Putamen (tissue), 1 donor: Measurements from ENCODE around the gene BRI3BP.
A peak's percentile ranks its signal among the peaks of the same experiment; 100 is the strongest.
"Not testable (repeated sequence)": the region's sequence is repeated elsewhere in the genome, so short reads cannot be mapped to it uniquely, and the experiment has no call there.

ENCODE experiments used
- DNase-seq: peaks from one replicate; pipeline ENCODE4 v3.0.0-alpha.2; 2016; ENCODE audit warnings: low spot score

The BRI3BP gene

DNA sequence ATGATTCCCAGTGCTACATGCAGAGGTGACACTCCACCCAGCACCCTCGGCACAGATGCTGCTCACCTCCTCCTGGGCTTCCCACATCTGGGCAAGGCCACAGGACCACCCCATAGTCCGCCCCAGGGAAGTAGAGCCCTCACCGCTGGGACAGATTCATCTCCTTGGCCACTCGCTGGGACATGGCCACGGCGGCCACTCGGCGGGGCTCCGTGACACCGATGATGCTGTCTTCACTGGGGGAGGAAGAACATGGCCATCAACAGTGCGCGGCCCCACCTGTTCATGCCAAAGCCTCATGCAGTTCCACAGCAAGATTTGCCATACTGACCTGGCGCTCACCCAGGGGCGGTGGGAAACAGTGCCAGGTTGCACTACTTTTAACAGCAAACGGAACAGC is 18.2 kb upstream of the BRI3BP start:
- no peak for DNase-seq

DNA sequence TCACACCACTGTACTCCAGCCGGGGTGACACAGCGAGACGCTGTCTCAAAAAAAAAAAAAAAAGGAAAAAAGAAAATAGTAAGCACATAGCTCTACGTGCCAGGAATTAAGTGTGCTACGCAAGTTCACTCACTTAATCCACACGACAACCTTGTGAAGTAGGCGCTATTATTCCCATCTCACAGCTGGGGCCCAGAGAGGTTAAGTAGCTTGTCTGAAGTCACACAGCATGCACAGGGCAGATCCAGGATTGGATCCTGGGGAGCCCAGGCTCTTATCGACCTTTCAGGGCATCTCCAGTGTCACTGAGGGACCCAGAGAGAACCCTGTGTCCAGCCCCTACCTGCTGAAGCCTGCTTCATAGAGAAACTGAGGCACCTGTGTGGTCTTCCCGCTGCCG is 16.4 kb upstream of the BRI3BP start:
- DNase-seq: no peak

DNA sequence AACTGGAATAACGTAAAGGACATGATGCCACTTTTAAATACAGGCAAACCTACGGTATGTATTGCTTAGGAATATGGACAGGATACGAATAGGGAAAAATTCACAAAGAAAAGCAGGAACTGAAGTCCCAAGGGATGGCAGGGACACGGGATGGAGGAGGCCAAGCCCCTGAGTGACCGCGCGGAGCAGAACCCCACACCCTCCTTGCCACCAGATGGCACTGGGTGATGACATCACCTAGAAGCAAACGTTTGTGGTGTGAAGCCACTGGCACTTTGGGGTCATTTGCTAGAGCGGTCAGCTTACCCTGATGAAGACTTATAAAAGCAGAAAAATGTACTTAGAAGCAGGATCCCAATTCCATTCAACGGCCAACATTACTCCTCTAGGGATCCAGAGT is 13.9 kb upstream of the BRI3BP start:
- DNase-seq: no peak

DNA sequence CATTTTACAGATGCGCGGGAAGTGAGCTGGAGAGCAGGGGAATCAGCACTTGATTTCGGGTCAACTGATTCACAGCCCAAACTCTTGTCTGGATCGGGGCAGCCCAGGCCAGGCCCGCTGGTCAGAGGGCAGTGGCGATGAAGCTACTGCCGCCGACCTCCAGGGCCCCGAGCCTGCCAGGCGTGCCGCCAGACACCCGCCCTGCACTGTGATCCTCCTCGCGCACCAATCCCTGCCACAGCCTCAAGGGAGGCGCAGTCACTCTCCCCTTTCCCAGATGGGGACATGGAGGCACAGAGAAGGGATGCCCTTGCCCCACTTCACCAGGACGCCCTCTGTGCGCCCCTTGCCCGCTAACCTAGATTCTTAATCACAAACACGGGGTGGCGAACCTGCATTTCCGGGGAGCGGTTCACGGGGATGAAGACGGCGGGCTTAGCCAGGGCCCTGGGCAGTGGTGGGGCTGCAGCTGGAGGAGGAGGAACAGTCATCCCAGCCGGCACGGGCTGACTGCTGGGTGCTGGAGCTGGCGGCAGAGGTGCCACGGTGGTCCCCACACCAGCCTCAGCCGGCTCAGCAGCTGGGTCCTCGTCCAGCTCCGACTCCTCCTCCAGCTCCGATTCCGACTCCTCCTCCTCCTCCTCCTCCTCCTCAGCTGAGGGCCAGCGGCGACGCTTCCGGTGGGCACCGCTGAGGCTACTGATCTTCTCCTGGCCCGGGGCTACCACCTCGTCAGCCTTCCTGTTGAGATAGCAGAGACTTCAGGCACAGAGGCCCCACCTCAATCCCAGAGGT is 13.2 kb upstream of the BRI3BP start:
- DNase-seq: no peak

DNA sequence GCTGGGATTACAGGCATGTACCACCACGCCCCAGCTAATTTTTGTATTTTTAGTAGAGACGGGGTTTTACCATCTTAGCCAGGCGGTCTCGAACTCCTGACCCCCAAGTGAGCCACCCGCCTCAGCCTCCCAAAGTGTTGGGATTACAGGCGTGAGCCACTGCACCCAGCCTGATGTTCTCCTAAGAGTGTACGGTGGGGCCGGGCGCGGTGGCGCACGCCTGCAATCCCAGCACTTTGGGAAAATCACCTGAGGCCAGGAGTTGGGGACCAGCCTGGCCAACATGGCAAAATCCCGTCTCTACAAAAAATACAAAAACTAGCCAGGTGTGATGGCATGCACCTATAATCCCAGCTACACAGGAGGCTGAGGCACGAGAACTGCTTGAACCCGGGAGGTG is 6.6 kb upstream of the BRI3BP start:
- not testable (repeated sequence) for DNase-seq

DNA sequence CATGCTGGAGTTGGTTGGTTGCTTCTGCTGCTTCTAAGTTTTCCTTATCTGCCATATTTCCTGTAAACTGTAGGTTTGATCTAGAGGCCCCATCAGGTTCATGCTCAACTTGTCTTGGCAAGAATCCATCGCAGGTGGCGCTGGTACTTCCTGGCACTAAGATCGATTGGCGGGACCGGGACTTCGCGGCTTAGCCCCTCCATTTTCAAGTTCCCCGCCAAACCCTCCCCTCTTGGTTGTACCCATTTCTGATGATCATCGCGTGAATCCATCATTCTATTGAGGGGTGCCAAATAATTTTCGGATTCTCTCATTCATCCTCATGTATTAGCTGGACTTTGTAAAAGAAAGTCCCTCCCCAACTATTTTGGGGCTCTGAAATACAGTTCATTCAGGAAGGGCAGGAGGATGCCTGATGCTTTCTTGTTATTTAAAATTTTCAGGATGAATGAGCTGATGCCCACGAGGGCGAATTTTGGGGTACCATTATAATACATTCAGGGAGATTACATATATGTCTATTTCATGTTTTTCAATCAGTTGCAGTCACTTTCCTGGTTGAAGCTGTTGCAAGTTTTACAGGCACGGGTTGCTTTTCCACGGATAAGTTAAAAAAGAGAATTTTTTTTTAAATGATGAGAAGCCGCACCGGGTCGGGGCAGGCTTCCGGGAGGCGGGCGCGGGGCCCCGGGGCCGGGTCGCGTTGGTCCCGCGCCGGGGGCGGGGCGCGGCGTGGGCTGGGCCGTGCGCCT is 395 bp upstream of the BRI3BP start:
- DNase-seq: peak; percentile 72

DNA sequence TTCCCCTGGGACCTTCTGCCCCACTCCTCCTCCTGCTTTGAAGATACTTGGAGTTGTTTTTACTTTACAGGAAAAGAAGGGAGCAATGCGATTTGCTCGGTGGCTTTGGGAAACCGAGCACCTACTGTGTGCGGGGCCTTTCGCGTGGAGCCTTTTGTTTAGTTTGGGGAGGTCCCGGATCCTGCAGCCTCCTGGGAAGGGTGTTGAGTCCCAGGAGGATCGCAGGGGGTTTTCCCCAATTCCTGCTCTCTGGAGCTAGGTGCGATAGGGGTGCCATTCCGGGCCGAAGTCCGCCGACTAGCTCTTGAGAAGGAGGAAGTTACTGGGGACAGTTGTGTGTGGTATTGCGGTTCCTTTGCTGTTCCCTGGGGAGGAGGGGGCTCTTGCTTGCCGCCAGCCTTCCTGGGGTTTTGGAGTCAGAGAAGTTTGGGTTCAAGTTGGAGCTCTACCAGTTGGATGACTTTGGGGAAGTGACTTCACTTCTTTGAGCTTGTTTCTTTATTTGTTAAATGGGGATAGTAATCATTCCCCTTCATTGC is 1.1 kb downstream of the BRI3BP start:
- no peak for DNase-seq

DNA sequence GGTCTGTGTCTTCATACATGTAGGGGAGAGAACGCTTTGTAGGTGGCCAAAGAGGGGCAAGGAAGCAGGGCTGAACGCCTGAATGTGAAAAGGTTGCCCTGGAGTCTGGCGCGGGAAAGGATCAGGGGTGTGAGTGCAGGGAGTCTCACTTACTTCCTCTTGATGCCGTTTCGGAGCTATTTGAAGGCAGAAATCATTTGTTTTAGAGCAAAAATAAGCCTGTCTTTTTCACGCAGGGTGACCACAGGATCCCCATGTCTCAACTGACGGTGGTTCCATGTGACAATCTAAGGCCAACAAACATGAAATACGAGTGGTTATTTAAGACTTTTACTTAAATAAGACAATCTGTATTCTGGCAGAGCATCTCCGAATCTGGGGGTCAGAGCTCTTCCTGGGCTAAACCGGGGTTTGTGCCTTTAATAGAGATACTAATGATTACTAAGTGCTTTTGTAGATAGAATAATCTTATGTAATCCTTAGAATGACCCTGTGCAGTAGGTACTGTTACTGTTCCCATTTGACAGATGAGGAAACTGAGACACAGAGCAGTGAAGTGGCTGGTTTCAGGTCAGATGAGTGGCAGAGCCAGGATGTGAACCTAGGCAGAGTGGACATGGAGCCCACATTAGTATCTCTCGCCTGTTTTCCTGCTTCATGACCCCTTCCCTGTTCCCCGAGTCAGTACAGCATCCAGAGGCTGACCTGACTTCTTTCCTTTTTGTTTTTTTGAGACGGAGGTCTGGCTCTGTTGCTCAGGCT is 1.9 kb downstream of the BRI3BP start:
- no peak for DNase-seq

DNA sequence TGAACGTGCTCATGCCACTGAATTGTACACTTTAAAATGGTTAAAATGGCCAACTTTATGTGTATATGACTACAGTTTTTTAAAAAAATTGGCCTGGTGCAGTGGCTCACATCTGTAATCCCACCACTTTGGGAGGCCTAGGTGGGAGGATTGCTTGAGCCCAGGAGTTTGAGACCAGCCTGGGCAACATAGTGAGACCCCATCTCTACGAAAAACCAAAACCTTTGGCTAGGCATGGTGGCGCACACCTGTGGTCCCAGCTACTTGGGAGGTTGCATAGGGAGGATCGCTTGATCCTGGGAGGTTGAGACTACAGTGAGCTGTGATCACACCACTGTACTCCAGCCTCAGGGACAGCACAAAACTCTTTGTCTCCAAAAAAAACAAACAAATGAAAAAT is 5.3 kb downstream of the BRI3BP start:
- no peak for DNase-seq

DNA sequence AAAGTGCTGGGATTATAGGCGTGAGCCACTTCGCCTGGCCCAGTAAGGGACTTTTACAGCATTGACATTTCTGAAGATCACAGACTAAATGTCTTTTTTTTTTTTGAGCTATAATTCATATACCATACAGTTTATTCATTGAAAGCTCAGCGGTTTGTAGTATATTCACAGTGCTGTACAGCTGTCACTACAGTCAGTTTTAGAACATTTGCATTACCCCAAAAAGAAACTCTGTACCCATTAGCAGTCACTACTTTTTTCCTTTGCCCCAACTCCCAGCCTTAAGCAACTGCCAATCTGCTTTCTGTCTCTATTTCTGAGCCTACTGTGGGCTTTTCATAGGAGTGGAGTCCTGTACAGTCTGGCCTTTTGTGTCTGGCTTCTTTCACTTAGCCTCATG is 8.2 kb downstream of the BRI3BP start:
- no peak for DNase-seq

DNA sequence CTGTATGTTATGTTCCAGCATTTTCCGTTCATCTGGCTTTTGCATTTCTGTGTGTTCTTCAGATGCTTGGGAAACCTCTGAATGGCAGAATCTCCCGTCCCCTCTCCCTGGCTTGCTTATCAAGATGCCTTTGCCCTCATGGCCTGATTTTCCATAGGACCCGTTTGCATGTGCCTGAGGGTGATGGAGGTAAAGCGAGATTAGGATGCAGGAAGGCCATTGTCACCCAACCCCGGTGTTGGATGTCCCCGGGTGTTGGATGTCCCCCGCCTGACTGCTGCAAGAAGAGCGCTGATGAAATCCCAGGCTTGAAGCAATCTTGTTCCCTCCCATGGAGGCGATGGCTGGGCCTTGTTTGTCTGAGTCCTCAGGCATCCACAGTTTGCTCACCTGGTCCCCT is 9.6 kb downstream of the BRI3BP start:
- DNase-seq: no peak

DNA sequence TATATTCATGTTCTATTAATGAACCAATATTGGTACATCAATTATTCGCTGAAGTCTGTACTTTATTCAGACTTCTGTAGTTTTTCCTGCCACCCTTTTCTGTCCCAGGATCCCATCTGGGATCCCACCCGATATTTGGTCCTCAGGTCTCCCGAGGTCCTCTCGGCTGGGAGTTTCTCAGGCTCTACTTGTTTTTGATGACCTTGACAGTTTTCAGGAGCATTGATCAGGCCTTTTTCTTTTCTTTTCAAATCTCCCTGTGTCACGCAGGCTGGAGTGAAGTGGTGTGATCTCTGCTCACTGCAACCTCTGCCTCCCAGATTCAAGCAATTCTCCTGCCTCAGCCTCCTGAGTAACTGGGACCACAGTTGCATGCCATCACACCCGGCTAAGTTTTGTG is 11.2 kb downstream of the BRI3BP start:
- DNase-seq: no peak

DNA sequence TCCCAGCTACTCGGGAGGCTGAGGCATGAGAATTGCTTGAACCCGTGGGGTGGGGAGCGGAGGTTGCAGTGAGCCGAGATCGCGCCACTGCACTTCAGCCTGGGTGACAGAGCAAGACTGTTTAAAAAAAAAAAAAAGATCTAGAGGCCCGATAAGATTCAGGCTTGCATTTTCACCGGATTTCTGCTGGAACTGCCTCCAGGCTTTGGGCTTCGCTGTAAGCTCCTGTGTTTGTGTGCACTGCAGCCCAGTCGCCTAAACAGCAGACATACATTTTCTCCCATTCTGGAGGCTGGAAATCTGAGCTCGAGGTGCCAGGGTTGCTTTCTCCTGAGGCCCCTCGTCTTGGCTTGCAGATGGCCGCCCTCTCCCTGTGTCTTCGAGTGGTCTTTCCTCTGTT is 12.2 kb downstream of the BRI3BP start:
- DNase-seq: no peak

DNA sequence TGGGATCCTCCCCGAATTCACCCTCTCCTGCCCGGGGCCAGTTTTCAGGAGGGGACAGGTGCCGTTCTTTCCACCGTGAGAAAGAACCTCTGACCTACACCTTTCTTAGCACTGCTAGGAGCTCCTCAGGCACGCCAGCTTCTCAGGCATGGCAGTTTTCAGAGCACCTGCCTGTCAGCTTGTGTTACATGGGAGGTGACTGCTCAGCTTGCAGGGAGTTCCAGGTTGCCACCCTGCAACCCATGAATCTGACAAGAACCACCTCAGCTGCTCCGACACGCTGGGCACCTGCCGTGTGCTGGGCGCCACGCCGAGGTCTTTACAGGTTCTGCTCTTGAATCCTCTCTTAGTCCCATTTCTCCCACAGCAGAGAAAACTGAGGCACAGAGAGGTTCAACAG is 12.9 kb downstream of the BRI3BP start:
- no peak for DNase-seq

DNA sequence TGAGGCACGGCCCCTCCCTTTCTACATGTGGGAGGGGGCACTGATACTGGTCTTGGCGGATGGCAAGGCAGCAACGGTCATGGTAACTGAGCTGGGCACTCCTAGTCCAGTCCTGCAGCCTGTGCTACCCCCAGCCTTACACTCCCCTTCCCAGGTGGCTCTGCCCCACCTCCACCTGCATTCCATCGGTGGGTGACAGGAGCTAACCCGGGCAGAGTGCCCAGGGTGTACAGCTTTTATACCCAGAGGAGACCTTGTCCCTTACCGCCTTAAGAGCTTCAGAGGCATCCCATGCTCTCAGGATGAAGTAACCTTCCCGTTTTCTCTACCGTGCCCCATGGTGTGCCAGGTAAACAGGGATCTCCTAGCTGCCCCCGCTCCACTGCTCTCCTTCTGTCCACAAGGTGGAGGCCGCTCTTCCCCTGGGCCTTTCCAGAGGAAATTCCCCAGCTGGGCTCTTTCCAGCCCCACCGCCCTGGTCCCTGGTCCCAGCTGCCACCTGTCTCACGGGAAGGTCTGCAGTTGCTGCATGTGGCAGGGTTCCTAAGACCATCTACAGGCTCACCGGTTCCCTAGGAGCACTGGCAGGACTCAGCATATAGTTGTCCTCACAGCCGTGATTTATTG is 20.5 kb downstream of the BRI3BP start:
- DNase-seq: no peak

DNA sequence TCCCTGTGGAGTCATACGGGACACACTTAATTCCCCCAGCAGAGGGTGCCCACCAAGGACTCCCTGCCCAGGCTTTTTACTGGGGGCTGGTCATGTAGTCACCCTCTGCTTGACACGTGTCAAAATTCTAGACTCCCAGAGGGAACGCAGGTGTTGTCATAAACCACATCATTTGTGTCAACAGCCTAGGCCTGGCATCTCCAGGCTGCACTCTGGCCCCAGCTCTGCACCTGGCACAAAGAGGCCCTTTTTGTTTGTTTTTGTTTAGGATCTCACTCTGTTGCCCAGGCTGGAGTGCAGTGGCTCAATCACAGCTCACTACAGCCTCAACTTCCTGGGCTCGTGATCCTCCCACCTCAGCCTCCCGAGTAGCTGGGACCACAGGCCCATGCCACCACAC is 21.1 kb downstream of the BRI3BP start:
- DNase-seq: no peak

DNA sequence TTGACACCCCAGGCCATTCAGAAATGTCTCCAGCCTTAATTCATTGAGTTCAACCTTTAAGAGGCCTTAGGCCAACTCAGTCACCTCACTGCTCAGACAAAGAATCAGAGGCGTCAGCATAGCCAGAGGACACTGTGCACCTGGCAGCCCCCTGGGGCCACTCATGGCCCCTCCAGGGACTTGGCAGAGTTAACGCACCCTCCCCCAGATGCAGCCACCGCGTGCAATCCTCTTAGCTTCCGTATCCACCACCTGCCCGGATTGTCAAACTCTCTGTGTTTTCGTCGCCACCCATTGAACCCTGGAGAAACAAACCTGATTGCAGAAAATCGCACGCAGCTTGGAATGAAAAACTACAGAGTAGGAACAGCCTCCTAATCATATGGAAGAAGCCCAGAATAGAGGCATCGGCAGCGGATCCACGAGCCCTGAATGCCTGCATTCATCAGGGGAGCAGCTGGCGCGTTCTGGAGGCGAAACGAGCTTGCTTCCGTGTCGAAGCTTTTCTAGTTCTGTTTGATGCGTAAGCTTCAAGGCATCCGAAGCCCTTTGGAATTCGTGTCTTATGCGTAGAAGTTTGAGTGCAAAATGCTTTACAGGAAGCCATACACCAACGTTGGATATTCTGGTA is 22.4 kb downstream of the BRI3BP start:
- DNase-seq: peak; percentile 58

DNA sequence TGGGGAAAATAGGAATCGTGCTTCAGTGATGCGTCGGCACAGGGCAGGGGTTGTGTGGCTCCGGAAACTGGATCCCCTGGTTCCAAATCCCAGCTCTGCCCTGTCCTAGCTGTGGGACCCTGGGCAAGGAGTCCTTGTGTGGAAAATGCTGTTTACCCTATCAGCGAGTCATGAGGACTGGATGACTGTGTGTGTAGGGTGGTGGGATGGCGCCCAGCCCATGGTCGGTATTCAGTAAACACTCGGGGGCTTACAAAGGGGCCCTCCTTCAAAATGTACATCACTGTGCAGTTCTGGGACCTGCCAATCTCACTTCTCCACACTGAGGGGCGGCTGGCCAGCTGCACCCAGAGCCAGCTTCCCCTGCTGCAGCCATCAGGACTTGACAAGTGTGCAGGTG is 24.4 kb downstream of the BRI3BP start:
- no peak for DNase-seq

DNA sequence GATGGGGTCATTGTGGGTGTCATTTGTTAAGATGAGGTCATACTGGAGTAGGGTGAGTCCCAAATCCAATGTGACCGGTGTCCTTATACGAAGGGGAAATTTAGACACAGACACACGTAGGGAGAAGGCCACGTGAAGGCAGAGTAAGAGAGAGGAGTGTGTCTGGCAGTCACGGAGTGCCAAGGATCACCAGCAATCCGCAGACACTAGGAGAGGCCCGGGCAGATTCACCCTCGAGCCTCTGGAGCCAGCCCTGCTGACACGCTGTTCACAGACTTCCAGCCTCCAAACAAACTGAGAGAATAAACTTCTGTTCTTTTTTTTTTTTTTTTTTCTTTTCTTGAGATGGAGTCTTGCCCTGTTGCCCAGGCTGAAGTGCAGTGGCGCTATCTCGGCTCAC is 24.9 kb downstream of the BRI3BP start:
- no peak for DNase-seq

DNA sequence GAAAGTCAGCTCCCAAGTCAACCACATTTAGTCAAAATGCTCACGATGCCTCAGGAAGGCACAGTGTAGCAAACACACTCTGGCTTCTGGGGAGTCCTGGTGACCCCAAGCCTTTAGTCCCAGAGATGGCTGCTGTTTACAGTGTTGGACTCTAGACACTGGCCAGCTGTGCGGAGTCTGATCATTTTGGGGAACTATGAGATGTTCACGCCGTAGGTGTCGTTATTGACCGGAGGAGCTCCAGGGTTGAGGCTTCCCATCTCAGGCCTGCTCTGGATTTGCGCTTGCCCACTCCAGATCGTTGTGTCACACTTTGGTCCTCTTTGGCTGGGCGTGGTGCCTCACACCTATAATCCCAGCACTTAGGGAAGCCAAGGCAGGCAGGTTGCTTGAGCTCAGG is 27.7 kb downstream of the BRI3BP start:
- no peak for DNase-seq

DNA sequence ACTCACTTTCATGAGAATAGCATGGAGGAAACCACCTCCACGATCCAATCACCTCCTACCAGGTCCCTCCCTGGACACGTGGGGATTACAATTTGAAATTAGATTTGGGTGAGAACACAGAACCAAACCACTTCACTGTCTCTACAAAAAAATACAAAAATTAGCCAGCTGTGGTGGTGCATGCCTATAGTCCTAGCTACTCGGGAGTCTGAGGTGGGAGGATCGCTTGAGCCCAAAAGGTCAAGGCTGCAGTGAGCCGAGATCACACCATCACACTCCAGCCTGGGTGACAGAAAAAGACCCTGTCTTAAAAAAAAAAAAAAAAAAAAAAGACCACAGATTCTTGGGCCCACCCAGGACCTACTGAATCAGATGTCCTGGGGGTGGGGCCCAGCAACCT is 28.3 kb downstream of the BRI3BP start:
- no peak for DNase-seq

DNA sequence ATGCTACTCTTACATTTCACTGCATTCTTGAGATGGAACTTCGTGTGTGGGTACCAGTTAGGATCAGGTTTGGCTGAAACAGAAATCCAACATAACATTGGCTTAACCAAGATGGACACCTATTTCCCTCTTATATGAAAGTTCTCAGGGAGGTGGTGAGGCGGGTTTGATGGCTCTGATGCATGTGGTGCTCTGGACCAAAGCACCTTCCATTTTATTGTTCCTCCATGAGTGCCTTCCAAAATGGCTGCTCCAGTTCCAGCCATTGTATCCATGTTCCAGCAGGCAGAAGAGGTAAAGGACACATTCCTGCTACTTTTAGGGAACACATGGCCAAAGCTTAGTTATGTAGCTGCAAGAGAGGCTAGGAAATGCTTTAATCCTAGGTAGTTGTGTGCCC is 29.6 kb downstream of the BRI3BP start:
- no peak for DNase-seq
